ENCODE data around the gene TRAK2. TPM values are rescaled to one million over a fixed set of nuclear protein-coding genes. Genes with fewer than 3 reads are reported as not detected.

The TRAK2 gene
- total and polyA plus RNA-seq, 2 donors, result 10.1 to 13.8 TPM

DNA sequence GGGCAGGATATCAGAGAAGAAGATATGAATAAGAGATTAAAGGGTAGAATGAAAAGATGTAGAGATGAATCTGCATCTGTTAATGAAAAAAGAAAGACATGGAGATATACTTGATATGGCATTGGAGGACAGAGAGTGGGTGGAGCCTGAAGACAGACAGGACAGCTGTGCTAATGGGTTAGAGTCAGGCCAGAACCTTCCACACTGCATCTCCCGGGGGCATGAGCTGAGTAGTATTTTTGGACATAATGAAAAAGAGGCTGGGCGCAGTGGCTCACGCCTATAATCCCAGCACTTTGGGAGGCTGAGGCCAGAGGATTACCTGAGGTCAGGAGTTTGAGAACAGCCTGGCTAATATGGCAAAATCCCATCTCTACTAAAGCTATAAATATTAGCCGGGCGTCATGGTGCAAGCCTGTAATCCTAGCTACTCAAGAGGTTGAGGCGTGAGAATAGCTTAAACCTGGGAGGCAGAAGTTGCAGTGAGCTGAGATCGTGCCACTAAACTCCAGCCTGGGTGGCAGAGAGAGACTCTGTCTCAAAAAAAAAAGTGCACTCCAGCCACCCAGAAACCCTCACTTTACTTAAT lies 105.5 kb downstream of the TRAK2 start:
- H3K36me3 ChIP-seq (ENCODE audit: control insufficient read depth in 2 of 2, insufficient read depth in 2 of 2, low read length in 1 of 2), result peaks cover 2 to 4% of the 10 kb centered on the region in 2 donors
- 97% methylated on average over 7 of the region's 7 CpGs for WGBS

DNA sequence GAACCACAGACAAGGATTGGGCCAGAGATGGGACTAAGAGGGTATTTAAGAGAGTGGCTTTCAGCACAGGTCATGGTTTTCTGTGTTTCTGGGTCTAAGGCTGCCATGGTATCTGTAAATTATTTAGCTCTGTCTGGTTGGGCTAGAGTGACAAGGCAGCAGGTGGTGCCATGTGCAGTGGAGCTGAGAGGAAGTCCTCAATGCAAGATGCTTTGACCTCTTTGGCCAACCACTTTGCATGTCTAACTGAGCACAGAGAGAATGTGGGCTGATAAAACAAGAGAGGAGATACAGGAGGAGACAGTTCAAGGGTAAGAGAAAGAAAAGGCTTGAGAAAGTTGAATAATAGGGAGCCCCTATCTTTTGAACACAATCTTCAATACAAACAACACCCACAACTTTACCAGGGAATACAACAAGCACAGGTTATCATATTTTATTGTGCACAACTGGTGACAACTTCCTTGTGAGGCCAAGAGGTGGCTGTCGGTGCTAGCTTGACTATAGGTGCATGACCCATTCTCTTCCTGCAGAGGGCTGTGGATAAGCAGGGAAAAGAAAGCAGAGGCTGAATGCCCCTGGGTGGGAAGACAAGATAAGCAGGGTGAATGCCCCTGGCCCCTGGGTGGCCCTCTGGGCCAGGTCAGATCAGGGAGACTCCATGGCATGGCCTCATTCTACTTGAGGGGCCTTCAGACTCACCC lies 106.4 kb downstream of the TRAK2 start:
- Histone ChIP-seq H3K4me1 (ENCODE audit: control insufficient read depth in 2 of 2, insufficient read depth in 2 of 2, low read length in 2 of 2) (peaks cover 12 to 22% of the 10 kb centered on the region in 2 donors), H3K27ac (ENCODE audit: low read depth in 1 of 2, low read length in 1 of 2) (no peak overlapping the region), H3K27me3 (ENCODE audit: control insufficient read depth in 2 of 2, insufficient read depth in 1 of 2, low read length in 1 of 2) (no peaks in the 10 kb centered on the region), H3K4me3 (ENCODE audit: low read length in 2 of 2) (no peak overlapping the region), H3K9me3 (ENCODE audit: control insufficient read depth in 2 of 2, insufficient read depth in 1 of 2, low read length in 1 of 2) (peaks cover 0 to 2% of the 10 kb centered on the region in 2 donors), H3K36me3 (ENCODE audit: control insufficient read depth in 2 of 2, insufficient read depth in 2 of 2, low read length in 1 of 2) (peaks cover 2 to 3% of the 10 kb centered on the region in 2 donors)
- WGBS, result 90% methylated on average over 1 of the region's 1 CpG
- DNase-seq (ENCODE audit: low read depth in 6 of 9, low spot score in 9 of 9), result peak in 2 of 9 donors; percentile 10 to 40

More for the DNA sequence above, 105.5 kb downstream of the TRAK2 start:
- H3K27ac ChIP-seq (ENCODE audit: low read depth in 1 of 2, low read length in 1 of 2), result no peak overlapping the region
- H3K4me1 ChIP-seq (ENCODE audit: control insufficient read depth in 2 of 2, insufficient read depth in 2 of 2, low read length in 2 of 2), result peaks cover 12 to 22% of the 10 kb centered on the region in 2 donors
- H3K27me3 ChIP-seq (ENCODE audit: control insufficient read depth in 2 of 2, insufficient read depth in 1 of 2, low read length in 1 of 2), result no peaks in the 10 kb centered on the region
- H3K4me3 ChIP-seq (ENCODE audit: low read length in 2 of 2), result no peak overlapping the region
- no peaks in the 10 kb centered on the region for H3K9me3 ChIP-seq (ENCODE audit: control insufficient read depth in 2 of 2, insufficient read depth in 1 of 2, low read length in 1 of 2)
- no peak for DNase-seq (ENCODE audit: low read depth in 6 of 9, low spot score in 9 of 9)

DNA sequence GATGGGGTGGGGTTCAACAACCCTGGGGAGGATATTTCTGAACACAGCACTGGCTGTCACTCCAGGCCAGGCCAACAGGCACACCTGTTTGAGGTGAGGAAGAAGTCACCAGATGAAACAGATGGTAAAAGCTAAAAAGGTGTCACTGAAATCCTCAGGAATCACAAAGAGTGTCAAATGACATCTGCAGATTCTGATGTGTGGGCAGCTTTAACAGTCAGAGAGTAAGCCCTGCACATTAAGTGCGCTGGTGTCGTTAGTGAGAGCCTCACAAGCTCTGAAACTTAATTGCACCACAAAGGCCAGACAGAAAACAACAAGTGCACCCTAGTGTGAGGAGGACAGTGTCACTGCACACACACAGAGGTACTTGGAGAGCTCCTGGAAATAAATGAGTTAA lies 107.7 kb downstream of the TRAK2 start:
- Histone ChIP-seq H3K27me3 (ENCODE audit: control insufficient read depth in 2 of 2, insufficient read depth in 1 of 2, low read length in 1 of 2) (no peaks in the 10 kb centered on the region), H3K4me3 (ENCODE audit: low read length in 2 of 2) (no peak overlapping the region), H3K4me1 (ENCODE audit: control insufficient read depth in 2 of 2, insufficient read depth in 2 of 2, low read length in 2 of 2) (peaks cover 12 to 22% of the 10 kb centered on the region in 2 donors), H3K36me3 (ENCODE audit: control insufficient read depth in 2 of 2, insufficient read depth in 2 of 2, low read length in 1 of 2) (peaks cover 2 to 3% of the 10 kb centered on the region in 2 donors), H3K9me3 (ENCODE audit: control insufficient read depth in 2 of 2, insufficient read depth in 1 of 2, low read length in 1 of 2) (peaks cover 0 to 4% of the 10 kb centered on the region in 2 donors), H3K27ac (ENCODE audit: low read depth in 1 of 2, low read length in 1 of 2) (peak overlapping the region in 1 of 2 donors; percentile 1)
- DNase-seq (ENCODE audit: low read depth in 6 of 9, low spot score in 9 of 9), result peak in 4 of 9 donors; percentile 18 to 48 (median 28)
- 87% methylated on average over 2 of the region's 2 CpGs for WGBS

DNA sequence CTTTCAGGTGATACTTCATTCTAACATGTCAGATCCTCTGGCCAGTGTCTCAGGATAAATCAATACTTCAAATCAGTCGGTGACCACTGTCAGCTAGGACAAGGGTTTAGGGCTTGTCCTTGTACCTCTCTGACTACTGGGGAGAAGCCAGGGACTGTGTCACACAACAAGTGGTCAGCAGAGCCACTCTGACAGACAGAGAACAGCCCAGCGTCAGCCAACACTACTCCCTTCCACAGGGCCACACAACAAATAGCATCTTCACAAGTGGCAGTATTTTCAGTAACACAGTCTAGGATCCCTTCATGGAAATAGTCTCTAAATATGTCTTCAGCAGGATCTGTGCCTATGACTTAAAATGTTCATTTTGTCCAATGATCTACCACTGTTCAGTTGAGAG lies 108.3 kb downstream of the TRAK2 start:
- Histone ChIP-seq H3K9me3 (ENCODE audit: control insufficient read depth in 2 of 2, insufficient read depth in 1 of 2, low read length in 1 of 2) (peaks cover 0 to 4% of the 10 kb centered on the region in 2 donors), H3K27ac (ENCODE audit: low read depth in 1 of 2, low read length in 1 of 2) (no peak overlapping the region), H3K4me1 (ENCODE audit: control insufficient read depth in 2 of 2, insufficient read depth in 2 of 2, low read length in 2 of 2) (peaks cover 12 to 22% of the 10 kb centered on the region in 2 donors), H3K4me3 (ENCODE audit: low read length in 2 of 2) (no peak overlapping the region), H3K27me3 (ENCODE audit: control insufficient read depth in 2 of 2, insufficient read depth in 1 of 2, low read length in 1 of 2) (no peaks in the 10 kb centered on the region), H3K36me3 (ENCODE audit: control insufficient read depth in 2 of 2, insufficient read depth in 2 of 2, low read length in 1 of 2) (peaks cover 2% of the 10 kb centered on the region in 2 donors)
- WGBS, result 96% methylated on average over 2 of the region's 2 CpGs
- DNase-seq (ENCODE audit: low read depth in 6 of 9, low spot score in 9 of 9), result no peak

DNA sequence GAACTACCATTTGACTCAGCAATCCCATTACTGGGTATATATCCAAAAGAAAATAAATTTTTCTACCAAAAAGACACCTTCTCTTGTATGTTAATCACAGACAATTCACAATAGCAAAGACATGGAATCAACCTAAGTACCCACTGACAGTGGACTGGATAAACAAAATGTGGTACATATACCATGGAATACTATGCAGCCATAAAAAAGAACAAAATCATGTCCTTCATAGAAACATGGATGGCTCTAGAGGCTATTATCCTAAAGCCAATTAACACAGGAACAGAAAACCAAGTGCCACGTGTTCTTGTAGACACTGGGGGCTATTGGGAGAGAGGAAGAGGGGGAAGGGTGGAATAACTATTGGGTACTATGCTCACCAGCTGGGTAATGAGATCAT lies 121.8 kb downstream of the TRAK2 start:
- 81% methylated on average over 1 of the region's 1 CpG for WGBS
- Histone ChIP-seq H3K9me3 (ENCODE audit: control insufficient read depth in 2 of 2, insufficient read depth in 1 of 2, low read length in 1 of 2) (peaks cover 0 to 4% of the 10 kb centered on the region in 2 donors), H3K27me3 (ENCODE audit: control insufficient read depth in 2 of 2, insufficient read depth in 1 of 2, low read length in 1 of 2) (no peaks in the 10 kb centered on the region), H3K27ac (ENCODE audit: low read depth in 1 of 2, low read length in 1 of 2) (no peak overlapping the region), H3K36me3 (ENCODE audit: control insufficient read depth in 2 of 2, insufficient read depth in 2 of 2, low read length in 1 of 2) (no peaks in the 10 kb centered on the region), H3K4me1 (ENCODE audit: control insufficient read depth in 2 of 2, insufficient read depth in 2 of 2, low read length in 2 of 2) (no peaks in the 10 kb centered on the region), H3K4me3 (ENCODE audit: low read length in 2 of 2) (no peak overlapping the region)
- no peak for DNase-seq (ENCODE audit: low read depth in 6 of 9, low spot score in 9 of 9)

DNA sequence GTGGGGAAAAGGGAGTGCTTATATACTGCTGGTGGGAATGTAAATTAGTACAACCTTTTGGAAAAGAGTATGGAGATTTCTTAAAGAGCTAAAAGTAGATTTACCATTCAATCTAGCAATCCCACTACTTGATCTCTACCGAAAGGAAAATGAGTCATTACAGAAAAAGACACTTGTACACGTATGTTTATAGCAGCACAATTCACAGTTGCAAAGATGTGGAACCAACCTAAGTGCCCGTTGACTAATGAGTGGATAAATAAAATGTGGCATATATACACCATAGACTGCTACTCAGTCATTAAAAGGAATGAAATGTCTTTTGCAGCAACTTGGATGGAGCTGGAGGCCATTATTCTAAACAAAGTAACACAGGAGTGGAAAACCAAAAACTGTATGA lies 123.6 kb downstream of the TRAK2 start:
- Histone ChIP-seq H3K27ac (ENCODE audit: low read depth in 1 of 2, low read length in 1 of 2) (no peak overlapping the region), H3K4me3 (ENCODE audit: low read length in 2 of 2) (no peak overlapping the region), H3K36me3 (ENCODE audit: control insufficient read depth in 2 of 2, insufficient read depth in 2 of 2, low read length in 1 of 2) (no peaks in the 10 kb centered on the region), H3K9me3 (ENCODE audit: control insufficient read depth in 2 of 2, insufficient read depth in 1 of 2, low read length in 1 of 2) (peaks cover 0 to 4% of the 10 kb centered on the region in 2 donors), H3K27me3 (ENCODE audit: control insufficient read depth in 2 of 2, insufficient read depth in 1 of 2, low read length in 1 of 2) (no peaks in the 10 kb centered on the region), H3K4me1 (ENCODE audit: control insufficient read depth in 2 of 2, insufficient read depth in 2 of 2, low read length in 2 of 2) (no peaks in the 10 kb centered on the region)
- WGBS, result 94% methylated on average over 3 of the region's 3 CpGs
- DNase-seq (ENCODE audit: low read depth in 6 of 9, low spot score in 9 of 9), result no peak

Other genes starting within 250 kb of the TRAK2 start
- gene CASP8, start 190.9 kb downstream of the TRAK2 start, total RNA-seq, result 49.4 TPM
- 41.1 TPM for gene CASP8, start 190.9 kb downstream of the TRAK2 start, polyA plus RNA-seq
- 1.7 TPM for gene FLACC1, start 94.1 kb downstream of the TRAK2 start, total RNA-seq
- 1.2 TPM for gene FLACC1, start 94.1 kb downstream of the TRAK2 start, polyA plus RNA-seq
- gene STRADB, start 282 bp upstream of the TRAK2 start, total RNA-seq, result 19.5 TPM
- gene STRADB, start 282 bp upstream of the TRAK2 start, polyA plus RNA-seq, result 21.3 TPM
- gene TMEM237, start 192.0 kb upstream of the TRAK2 start, total RNA-seq, result 24.7 TPM
- 21.1 TPM for gene TMEM237, start 192.0 kb upstream of the TRAK2 start, polyA plus RNA-seq
- 0.05 TPM for gene MPP4, start 247.2 kb upstream of the TRAK2 start, total RNA-seq
- gene MPP4, start 247.2 kb upstream of the TRAK2 start, polyA plus RNA-seq, result 0.16 TPM

Measured in thymus (tissue), 11 donors.